Osteocyte (in vitro differentiated cells): ENCODE results near the gene CDK2. TPM values are rescaled to one million over a fixed set of nuclear protein-coding genes. Genes with fewer than 3 reads are reported as not detected.

Source experiments
- DNase-seq: peaks from one replicate; pipeline ENCODE4 v3.0.0; 2021; ENCODE audit warnings: mixed read lengths; ENCODE audit not compliant: unreplicated experiment; ENCODE audit errors: extremely low spot score
- H3K27ac Mint-ChIP-seq: one replicate; pipeline ENCODE4 v1.8.0; 2021; ENCODE audit warnings: mild to moderate bottlenecking, mixed read lengths; ENCODE audit not compliant: unreplicated experiment
- H3K27me3 Mint-ChIP-seq: one replicate; pipeline ENCODE4 v1.8.0; 2021; ENCODE audit warnings: mixed read lengths; ENCODE audit not compliant: unreplicated experiment
- H3K36me3 Mint-ChIP-seq: one replicate; pipeline ENCODE4 v1.8.0; 2021; ENCODE audit warnings: mixed read lengths; ENCODE audit not compliant: unreplicated experiment
- H3K4me1 Mint-ChIP-seq: one replicate; pipeline ENCODE4 v1.8.0; 2021; ENCODE audit warnings: mixed read lengths; ENCODE audit not compliant: unreplicated experiment
- H3K4me3 Mint-ChIP-seq: one replicate; pipeline ENCODE4 v1.8.0; 2021; ENCODE audit warnings: mild to moderate bottlenecking, moderate library complexity, mixed read lengths; ENCODE audit not compliant: unreplicated experiment
- H3K9me3 Mint-ChIP-seq: one replicate; pipeline ENCODE4 v1.8.0; 2021; ENCODE audit warnings: mixed read lengths; ENCODE audit not compliant: unreplicated experiment
- CTCF ChIP-seq: fragments of 200-600 bp; sonication (generic); IDR thresholded peaks from 2 replicates; pipeline ENCODE4 v1.5.0; 2021; ENCODE audit warnings: antibody characterized with exemption, mild to moderate bottlenecking, moderate library complexity
- total RNA-seq: library from RNA; stranded (reverse); gene quantifications from 2 replicates; pipeline ENCODE4 v1.2.1, GENCODE V29; 2021

Gene CDK2
- total RNA-seq, 1 donor from 2014 or later = 29.6 TPM

GRCh38 chr12:55930771-55931316 is 35.8 kb upstream of the CDK2 start, which contains the start of gene DGKA:
DGKA (plus strand) TSS chr12:55931162; CDS start chr12:55936504, 5,342 bp downstream.
- Mint-ChIP-seq H3K4me1 (peaks cover 48% of the 10 kb centered on the region), H3K27me3 (no peaks in the 10 kb centered on the region), H3K27ac (peak within 1 kb of the TSS; percentile 99), H3K4me3 (peak within 1 kb of the TSS; percentile 93), H3K36me3 (no peaks in the 10 kb centered on the region), H3K9me3 (no peaks in the 10 kb centered on the region)
- peak; percentile 66 for TF ChIP-seq CTCF
- no peak for DNase-seq

DNA sequence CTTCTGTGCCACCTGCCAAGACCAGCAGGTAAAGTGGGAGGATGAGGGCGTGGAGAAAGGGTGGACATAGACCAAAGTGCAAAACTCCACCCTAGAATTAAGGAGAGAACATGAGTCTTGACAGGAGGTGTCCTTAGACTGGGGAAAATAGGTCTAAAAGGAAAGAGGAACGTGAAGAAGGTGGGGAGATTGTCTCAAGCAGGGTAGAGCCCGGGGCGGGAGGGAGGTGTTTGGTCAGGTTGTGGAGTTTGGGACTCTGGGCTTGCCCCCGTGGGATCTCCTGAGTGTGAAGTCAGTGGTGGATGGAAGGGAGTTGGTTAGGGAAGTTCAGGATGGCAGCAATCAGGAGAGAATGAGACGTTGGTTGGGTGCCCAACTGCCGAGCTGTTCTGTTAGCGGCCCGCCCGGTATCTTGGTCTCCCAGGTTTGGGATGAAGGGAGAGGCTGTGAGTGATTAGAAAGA is 35.3 kb upstream of the CDK2 start:
- TF ChIP-seq CTCF = no peak
- H3K4me3 Mint-ChIP-seq = peak overlapping the region; percentile 93
- peak overlapping the region; percentile 99 for H3K27ac Mint-ChIP-seq
- no peaks in the 10 kb centered on the region for H3K36me3 Mint-ChIP-seq
- no peak for DNase-seq
- H3K27me3 Mint-ChIP-seq = no peaks in the 10 kb centered on the region
- H3K4me1 Mint-ChIP-seq = peaks cover 44% of the 10 kb centered on the region
- no peaks in the 10 kb centered on the region for H3K9me3 Mint-ChIP-seq

DNA sequence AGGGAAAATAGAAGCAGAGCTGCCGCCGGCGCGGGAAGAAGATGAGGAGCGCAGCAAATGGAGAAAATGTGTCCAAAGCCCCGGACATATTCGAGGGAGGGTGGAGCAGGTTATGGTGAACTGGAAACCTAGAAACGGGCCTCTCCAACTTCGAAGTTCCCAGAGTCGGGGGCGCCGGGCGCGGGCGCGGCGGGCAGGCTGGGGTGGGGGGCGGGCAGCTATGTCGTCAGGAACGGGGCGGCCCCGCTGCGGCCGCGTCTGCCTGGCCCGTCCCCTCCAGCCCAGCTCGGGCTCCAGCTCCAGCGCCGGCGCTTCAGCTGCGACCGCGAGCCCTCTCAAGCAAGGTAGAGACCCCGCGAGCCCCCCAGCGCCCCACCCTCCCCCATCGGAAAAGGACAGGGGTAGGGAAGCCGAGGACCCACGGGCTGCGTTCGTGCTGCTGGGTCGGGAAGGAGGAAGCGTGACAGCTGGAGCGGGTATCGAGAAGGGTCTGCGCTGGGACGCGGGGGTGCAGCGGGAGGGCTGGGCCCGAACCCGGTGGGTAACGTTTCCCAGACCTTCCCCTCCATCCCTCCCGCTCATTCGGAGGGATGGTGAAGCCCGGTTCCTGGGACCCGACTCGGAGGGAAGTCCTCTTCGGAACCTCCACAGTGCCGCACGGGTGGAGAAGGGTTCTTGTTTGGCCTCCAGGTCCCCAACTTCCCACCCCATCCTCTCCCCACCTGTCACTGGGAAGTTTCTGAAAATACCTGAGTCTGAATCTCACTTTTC is 34.7 kb upstream of the CDK2 start:
- H3K4me3 Mint-ChIP-seq = peak overlapping the region; percentile 93
- H3K9me3 Mint-ChIP-seq = no peaks in the 10 kb centered on the region
- DNase-seq = peak; percentile 86
- peak overlapping the region; percentile 99 for H3K27ac Mint-ChIP-seq
- no peak for TF ChIP-seq CTCF
- peaks cover 44% of the 10 kb centered on the region for H3K4me1 Mint-ChIP-seq
- H3K36me3 Mint-ChIP-seq = peaks cover under 1% of the 10 kb centered on the region
- no peaks in the 10 kb centered on the region for H3K27me3 Mint-ChIP-seq

GRCh38 chr12:55932551-55932910 is 34.1 kb upstream of the CDK2 start:
- Mint-ChIP-seq H3K4me1 (peaks cover 44% of the 10 kb centered on the region), H3K27ac (peak overlapping the region; percentile 99), H3K36me3 (peaks cover 2% of the 10 kb centered on the region), H3K4me3 (peak overlapping the region; percentile 93), H3K27me3 (no peaks in the 10 kb centered on the region), H3K9me3 (no peaks in the 10 kb centered on the region)
- DNase-seq = no peak
- no peak for TF ChIP-seq CTCF

DNA sequence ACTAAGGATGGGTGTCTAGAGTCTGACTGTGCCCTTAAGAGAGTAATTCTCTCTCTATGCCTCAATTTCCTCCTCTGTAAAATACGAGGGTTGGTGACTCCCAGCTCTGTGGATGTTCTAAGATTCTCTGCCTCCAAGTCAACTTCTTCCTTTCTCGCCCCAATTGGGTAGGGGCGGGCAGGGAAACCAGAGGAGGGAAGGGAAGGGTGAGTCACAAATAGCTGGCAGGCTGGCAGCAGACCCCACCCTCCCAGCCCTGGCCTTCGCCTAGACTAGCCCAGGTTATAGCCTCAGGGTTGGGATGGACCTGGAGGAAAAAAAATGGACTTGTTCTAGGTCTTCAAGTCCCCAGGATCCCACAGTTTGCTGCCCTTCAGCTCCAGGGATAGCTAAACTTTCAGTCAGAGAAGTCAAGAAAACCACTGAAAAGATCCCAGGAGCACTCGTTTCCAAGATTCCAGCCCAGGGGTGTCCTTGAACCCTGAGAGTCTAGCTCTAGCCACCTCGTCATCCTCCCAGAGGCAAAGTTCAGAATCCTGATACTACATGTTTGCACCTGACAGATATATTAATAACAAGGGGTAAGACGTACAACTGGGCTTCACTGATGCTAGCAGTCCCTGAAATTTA is 33.3 kb upstream of the CDK2 start:
- Mint-ChIP-seq H3K36me3 (peaks cover 2% of the 10 kb centered on the region), H3K27ac (peak overlapping the region; percentile 99), H3K27me3 (no peaks in the 10 kb centered on the region), H3K4me1 (peaks cover 40% of the 10 kb centered on the region), H3K9me3 (no peaks in the 10 kb centered on the region), H3K4me3 (peak overlapping the region; percentile 93)
- DNase-seq = no peak
- no peak for TF ChIP-seq CTCF
